DMS79 (cell line): ENCODE measurements around the gene NCOA7.

ENCODE experiments used
- DNase-seq: peaks from one replicate; lab custom pipeline; 2025; lab: John Stamatoyannopoulos, UW

The NCOA7 gene

DNA sequence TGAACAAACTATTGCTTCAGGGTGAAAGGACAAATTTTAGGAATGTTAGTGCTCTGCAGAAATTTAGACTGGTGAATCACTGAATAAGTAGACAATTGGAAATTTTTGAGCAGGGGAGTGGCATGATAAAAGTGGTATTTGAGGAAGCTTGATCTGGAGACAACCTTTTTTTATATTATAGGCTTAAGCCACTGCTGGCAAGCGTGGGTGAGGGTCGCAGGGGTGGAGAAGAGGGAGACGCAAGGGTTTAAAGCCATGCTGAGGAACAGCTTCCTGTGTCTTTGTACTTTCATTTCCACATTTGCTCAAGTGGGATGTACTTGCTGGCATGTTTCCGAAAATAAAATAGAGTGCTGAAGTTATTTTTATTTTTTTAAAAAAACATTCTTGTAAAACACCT lies 23.7 kb downstream of the NCOA7 start:
- no peak for DNase-seq

DNA sequence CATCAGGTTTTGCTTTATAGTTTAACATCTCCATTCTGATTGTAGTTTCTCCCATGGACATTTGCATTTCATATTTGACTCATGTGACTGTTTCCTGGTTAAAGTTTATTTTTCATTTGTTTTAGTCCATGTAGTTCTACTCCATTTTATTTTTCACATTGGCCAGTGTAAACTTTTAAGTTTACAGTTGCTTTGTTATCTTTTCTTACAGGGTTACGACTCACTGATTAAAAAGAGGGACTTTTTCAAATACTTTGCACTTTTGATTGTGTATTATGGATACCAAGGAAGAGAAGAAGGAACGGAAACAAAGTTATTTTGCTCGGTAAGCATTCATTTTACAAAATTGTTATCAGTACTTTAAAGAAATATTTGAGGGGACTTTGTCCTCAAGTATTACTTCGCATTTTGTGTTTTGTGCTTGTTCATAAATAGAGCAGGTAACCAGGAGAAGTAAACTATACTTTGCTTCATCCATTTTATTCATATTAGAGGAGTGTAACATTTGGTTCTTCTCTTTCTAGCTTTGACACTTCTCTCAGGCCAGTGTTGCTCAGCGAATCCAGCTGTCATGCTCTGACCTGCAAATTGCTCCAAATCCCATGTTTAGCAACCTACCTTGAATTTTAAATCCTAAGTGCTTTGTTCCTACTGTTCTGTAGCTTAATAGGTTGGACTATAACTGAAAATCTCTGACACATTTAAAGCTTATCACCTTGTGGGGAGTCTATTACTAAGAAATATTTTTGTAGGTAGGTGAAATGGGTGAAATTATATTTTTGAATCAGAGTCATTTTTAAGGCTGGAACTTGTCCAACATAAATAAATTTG lies 24.5 kb downstream of the NCOA7 start:
- DNase-seq, result no peak

DNA sequence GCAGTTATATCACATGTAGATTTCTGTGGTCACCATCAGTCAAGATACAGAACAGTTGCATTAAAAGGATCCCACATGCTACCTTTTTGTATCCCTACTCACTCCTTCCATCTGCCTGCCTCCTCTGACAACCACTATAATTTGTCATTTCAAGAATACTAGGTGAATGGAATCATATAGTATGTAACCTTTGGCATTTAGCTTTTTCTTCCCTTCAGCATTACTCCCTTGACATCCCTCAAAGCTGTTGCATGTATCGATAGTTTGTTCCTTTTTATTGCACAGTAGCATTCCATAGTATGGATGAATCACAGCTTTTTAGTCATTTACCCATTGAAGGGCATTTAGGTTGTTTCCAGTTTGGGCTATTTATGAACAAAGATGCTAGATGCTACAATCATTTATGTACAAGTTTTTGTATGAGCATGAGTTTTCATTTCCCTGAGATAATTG lies 26.1 kb downstream of the NCOA7 start:
- no peak for DNase-seq

DNA sequence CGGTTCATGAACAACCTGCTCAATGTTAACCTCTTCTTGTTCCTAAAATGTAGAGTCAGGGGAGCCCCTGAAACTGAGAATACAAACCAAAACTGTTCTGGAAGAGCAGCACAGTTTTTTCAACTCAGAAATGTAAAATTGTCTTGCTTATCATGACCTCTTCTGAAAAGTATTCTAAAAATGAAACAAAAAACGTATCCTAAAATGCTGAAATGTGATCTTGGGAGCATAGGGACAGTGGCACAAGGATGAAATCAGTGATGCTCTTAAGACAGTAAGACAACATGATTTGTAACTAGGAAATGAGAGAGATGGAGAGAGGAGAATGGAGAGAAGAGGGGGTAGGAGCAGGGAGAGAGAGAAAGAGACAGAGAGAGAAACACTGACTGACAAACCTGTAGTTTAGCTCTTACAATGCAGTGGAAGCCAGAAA lies 27.5 kb downstream of the NCOA7 start:
- DNase-seq, result no peak

DNA sequence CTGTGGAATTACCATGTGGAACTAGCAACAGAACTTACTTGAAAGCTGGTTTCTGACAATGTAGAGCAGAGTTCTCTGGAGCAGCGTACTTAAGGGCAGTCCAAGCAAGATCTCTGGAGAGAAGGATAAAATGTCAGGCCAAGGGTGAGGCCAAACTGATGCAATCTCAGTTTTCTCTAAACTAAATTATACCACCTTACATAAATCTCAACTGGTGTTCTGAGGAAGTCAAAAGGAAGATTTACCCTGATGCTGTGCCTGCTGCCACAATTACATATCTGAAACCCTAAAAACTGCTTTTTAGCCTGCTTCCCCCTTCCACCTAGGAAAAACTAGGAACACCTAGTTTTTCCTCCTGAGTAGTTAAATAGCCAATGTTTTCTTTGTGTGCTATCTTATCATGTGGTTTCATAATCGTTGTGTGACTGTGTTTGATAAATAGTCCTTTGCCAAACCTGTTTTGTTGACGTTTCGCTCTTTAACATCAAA lies 28.1 kb downstream of the NCOA7 start:
- no peak for DNase-seq

DNA sequence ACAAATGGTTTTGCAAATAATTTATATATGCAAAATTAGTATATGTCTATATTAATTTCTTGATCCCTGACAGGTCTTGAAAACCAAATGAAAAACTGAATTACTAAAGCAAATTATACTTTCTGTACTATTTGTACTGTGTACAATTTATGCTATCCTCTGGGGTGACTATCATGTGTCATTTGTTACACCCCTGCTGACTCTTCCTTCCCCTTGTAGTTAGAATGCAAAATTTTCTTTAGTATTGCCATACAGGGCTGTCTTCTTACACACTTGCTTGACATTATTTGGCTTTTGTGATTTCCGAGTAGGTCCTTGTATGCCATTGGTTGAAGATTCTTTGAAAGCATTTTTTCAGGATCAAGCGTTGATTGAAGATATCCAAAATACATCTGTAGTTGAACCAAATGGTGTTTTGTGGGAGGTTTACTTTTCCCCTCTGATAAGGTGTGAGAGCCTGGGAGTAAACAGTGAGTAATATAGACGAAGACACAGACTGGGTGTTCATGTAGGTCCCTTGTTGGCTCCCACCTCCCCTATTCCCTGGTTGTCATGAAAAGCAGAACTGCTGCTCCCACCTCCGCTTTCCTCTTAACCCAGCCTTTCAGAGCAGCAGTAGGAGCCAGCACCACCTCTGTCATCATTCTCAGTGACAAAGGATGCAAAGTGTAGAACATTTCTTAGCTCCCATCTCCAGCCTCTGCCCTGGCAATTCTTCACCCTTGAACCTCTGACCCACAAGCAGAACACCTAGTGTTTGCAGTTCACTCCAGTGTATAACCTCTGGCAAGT lies 29.0 kb downstream of the NCOA7 start:
- DNase-seq, result no peak

DNA sequence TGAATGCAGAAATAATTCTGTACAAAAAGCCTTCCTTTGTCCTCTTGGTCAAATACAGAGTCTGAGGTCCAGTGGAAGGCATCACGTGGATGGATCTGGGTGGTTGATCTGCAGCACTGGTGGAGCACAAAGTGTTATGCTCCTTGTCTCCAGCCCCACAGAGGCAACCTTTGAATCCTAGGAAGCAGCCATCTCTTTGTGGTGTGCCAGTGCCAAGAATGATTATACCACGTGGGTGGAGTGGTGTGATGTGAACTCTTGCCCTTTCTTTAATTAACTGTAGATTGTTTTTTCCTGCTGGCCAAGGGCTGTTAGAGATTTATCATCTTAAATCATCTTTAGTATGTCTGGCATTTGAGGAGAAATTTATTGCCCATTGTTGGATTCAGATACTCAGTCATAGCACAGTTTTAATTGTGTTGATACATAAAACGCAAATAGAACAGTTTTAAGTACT lies 31.1 kb downstream of the NCOA7 start:
- no peak for DNase-seq

DNA sequence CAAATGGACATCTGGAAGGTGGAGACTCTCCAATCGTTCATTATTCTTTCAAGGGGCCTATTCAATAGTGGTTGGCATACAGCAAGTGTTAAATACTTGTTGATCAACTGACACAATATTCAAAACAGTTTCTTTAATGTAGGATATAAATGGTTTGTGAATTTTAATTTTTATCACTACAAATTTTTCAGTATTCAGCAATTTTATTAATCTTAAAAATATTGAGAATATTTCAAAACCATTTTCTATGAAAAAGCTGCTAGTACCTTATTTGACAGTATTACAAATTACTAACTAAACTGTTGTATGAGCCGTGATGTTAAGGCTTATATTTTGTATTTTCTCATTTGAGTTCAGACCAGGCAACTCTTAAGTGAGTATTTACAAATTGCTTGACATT lies 32.4 kb downstream of the NCOA7 start:
- DNase-seq, result no peak

DNA sequence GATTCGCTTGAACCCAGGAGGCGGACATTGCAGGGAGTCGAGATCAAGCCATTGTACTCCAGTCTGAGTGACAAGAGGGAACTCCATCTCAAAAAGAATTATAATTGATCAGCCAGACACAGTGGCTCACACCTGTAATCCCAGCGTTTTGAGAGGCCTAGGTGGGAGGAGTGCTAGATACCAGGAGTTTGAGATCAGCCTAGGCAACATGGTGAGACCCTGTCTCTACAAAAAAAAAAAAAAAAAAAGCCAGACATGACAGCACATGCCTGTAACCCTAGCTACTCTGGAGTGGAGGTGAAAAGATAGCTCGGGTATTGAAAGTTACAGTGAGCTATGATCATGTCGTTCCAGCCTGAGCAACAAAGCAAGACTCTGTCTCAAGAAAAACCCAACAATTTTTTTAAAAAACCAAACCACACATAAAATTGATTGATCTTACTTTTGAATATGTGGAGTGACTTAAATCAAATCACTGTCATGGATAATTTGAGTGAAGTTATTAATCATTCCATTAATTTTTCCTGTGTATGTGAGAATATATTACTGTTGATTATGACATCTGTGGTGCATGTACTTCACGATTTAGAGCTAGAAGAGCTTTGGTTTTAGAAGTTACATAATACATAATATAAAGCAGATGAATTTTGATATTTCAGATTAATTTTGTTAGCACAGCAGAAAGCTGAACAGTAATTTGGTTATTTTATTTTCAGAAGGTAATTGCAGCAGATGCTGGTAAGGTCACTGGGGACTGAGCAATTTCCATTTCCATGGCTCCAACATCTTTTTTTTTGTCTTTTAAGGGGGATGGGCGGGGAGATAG lies 34.4 kb downstream of the NCOA7 start:
- DNase-seq, result no peak

DNA sequence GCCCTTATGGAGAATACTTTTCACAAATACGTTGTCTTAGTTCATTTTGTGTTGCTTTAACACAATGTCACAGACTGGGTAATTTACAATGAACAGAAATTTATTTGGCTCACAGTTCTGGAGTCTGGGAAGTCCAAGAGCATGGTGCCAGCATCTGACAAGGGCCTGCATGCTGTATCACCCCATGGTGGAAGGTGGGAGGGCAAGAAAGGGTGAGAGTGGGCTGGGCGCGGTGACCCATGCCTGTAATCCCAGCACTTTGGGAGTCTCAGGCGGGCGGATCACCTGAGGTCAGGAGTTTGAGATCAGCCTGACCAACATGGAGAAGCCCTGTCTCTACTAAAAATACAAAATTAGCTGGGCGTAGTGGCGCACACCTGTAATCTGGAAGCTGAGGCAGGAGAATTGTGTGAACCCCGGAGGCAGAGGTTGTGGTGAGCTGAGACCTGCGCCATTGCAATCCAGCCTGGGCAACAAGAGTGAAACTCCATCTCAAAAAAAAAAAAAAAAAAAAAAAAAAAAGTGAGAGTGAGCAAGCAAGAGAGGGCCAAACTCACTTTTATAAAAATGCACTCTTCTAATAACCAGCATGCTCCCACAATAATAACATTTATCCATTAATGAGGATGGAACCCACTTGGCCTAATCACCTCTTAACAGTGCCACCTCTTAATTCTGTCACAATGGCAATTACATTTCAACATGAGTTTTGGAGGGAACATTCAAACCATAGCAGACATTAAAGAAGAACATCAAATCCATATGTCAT lies 36.1 kb downstream of the NCOA7 start:
- no peak for DNase-seq

DNA sequence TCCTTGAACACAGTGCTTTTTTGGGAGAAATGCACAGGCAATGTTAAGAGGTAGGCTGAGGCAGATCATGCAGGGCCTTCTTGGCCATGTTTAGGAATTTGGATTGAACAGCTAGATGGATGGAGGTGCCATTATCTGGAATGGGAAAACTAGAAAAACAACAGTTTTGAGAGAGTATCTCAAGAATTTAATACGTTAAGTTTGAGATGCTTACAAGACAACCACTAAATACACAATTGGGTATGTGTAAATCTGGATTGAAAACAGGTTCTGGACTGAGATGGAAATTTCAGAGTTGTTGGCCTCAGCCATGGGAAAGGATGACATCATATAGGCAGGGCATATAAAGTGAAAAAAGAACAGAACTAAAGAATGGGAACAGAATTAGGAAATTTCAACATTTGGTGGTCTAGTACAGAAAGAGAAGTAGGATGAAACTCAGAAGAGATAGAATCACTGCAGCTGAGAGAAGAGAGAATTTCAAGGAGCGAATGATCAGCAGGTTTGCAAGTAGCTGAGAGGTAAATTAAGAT lies 37.1 kb downstream of the NCOA7 start:
- no peak for DNase-seq

DNA sequence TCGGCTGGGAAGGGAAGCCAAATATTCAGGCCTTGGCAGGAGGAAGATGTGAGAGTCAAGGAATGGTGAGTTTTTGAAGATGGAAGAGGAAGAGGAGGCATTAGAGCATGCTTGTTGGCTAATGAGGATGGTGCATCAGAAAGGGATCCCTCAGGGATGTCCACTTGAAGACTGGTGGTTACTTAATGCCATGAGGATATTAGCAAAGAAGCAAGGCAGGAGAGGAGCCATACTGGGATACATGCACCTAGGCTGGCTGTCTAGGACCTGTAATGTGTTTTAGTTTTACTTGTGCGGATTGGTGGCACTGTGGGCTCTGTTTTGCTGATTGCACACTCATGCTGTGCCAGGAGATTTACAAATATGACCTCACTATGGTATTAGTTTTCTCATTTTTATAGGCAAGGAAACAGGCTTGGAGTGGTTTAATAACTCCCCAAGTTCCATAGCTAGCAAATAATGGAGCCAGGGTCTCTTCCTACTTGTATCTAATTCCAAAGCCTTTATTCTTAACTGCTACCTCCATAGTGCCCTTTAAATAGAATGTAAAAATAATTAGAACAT lies 37.8 kb downstream of the NCOA7 start:
- no peak for DNase-seq

DNA sequence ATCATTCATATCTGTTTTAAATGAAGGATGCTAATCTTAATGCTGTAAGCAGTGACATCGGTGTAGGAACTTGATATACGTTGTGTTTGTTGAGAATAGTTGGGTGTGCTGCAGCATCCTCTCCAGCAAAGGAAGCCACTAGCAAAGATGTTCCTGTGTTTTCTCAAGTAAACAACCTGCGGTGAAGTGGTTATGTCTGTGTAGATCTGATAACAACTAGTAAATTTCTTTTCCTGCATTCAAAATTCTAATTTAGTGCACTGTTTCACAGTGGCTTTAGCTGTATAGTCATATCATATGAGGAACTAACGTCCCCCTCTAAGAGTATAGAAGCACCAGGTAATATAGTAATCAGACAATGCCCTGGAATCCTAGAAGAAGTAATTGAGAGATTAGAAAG lies 38.7 kb downstream of the NCOA7 start:
- no peak for DNase-seq

DNA sequence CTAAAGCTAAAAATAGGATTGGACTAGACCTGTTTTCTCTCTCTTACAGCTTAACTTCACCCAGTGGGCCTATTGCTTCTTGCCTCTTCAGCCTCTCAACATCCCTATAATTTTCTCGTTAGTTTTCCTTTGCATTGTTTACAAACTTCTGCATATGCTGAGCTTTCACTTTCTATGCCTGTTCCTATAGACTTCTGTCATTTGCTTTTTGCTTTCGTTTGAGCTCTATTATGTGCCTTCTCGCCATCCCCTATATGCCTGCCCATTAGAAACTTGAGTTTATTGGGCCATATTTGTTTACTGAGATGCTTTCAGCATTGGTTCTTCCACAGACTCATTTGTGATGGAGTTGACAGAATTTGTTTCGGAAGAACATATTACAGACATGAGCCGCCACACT lies 40.9 kb downstream of the NCOA7 start:
- no peak for DNase-seq

DNA sequence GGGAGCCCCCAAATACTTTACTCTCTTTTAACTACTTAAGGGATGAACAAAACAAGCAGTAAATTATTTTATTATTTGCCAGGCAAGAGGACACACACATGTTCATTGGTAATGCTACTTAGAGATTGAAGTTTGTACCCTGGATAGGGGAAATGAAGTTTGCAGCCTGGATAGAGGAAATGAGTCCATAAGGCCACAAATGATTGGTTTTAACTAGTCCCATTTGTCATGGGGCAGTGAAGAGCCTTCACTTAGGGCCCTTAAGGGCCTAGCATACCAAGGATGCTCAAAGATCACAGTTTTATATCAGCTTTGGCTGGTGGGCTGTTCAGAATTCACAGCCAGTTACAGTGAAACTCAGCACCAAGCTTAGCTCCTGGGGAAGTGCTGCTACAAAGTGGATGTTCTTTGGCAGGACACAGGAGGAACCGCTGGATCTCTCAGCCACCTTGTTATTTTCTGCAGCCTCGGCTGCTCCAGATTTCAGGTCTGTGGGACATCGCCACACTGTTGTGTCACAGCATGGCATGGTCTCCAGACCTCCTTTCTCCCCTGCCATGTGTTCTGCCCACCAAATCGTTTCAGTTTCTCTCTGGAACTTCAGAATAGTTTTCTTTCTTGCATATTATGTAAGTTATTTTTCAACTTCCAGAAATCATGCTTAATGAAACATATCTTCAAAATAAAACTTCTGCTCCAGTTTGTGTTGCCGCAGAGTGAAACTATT lies 41.8 kb downstream of the NCOA7 start:
- DNase-seq, result no peak

DNA sequence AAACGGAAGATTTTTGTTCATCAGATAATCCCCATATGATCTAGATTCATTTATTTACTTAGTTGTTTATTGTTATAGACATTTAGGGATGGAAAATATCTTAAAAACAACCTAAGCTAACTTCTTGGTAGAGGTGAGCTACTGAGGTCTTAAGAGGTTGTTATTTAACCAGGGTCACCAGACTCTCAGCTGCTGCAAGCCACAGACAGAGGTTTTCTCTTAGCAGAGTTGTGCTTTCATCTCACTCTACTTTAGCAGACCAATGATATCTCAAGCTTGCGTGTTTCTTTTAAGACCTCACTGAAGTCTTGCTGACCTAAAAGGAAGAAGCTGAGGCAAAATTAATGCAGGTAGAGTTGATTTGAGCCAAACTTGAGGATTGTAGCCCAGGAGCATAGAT lies 43.6 kb downstream of the NCOA7 start:
- no peak for DNase-seq

DNA sequence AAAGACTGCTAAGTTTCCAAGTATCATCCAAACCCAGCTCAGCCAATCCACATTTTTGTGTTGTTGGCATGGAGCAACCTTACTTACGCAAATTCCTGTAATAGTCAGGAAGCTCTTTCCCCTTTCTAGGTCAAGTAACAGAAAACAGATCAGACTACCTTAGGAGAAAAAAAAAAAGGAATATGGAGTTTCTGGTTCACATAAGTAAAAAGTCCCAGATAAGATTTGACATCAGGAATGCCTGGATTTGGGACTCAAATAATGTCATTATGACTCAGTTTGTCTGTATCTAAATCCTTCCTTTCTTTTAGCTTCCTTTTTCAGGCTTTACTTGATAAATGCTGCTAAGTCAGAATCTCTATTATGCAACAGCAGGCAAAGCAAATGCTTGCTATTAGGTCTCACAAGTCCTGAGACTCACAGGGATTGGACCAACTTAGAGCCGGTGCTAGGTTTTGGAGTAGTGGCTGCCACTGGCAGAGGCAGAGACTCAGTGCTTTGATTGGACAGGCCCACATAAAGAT lies 44.5 kb downstream of the NCOA7 start:
- DNase-seq, result no peak

DNA sequence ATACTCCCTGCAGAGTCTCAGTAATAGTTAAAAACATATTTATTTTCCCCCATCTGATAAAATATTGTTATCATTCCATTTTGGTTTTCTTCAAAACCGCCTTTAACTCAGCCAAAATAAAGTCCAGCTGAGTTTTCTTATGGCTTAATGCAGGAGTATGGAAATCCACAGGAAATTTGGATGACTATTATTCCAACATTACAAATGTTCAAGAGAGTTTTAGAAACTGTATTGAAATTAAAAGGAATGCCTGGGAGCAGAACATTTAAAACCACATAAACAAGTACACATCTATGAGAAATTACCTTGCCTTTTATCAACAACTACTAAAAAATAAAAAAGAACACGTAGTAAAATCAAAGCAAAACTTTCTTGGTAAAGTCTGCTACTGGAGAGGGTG lies 45.7 kb downstream of the NCOA7 start:
- DNase-seq, result no peak

DNA sequence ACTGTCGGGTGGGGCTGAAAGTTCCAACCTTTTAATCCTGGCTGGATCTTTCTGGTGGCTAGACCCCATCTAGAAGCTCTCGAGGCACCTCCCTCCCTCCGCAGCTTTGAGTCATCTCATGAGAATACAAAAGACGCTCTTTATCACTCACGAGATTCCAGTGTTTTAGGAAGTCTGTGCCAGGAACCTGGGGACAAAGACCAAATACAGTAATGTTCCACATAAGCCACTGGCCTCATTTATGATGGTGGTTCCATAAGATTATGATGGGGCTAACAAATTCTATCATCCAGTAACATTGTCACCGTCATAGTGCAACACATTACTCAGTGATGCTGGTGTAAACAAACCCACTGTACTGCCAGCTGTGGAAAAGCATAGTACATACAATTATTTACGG lies 48.7 kb downstream of the NCOA7 start:
- no peak for DNase-seq

DNA sequence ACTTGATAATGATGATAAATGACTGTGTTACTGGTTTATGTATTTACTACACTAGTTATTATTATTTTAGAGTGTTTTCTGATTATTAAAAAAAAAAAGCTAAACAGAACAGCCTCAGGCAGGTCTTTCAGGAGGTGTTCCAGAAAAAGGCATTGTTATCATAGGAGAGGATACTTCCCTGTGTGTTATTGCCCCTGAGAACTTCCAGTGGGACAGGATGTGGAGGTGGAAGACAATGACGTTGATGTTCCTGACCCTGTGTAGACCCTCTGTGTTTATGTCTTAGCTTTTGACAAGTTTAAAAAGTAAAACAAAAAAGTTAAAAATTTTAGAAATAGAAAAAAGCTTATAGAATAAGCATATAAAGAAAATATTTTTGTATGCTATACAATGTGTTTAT lies 49.1 kb downstream of the NCOA7 start:
- DNase-seq, result no peak
